B cell (primary cell): ENCODE measurements around the gene SLC39A2. TPM values are rescaled to one million over a fixed set of nuclear protein-coding genes. Genes with fewer than 3 reads are reported as not detected.

Source experiments
- ATAC-seq: fragments of 200-7000 bp; cut with Tn5 transposase; one replicate; pipeline ENCODE4 v1.10.0; 2021; ENCODE audit warnings: low read depth, mild to moderate bottlenecking, moderate number of reproducible peaks, moderate library complexity
- CTCF ChIA-PET: fragments of 350-600 bp; sonication (Branson Sonifier 250); formaldehyde crosslinking; loops from one replicate; lab custom pipeline; 2021; ENCODE audit warnings: antibody characterized with exemption, inconsistent platforms; lab: Charles Lee
- POLR2A ChIA-PET: fragments of 350-600 bp; sonication (Branson Sonifier 250); formaldehyde crosslinking; loops from one replicate; lab custom pipeline; 2021; ENCODE audit warnings: antibody characterized with exemption; lab: Charles Lee
- DNase-seq: peaks from one replicate; pipeline ENCODE4 v3.0.0; 2013
- H2AFZ ChIP-seq: 2 replicates; pipeline ENCODE4 v1.6.1; 2012; ENCODE audit warnings: mild to moderate bottlenecking, low read depth, low read length; ENCODE audit not compliant: insufficient read depth, poor library complexity, severe bottlenecking
- H3K27ac ChIP-seq, 2 donors: 1 replicate in 1 of 2; 2 replicates in 1 of 2; pipeline ENCODE4 v1.5.1; 2012 to 2013; ENCODE audit warnings: low read length in 2 of 2, mild to moderate bottlenecking in 2 of 2, moderate library complexity in 1 of 2
- H3K27me3 ChIP-seq, 4 experiments: fragments of 200-600 bp in 1 of 4; sonication (generic) in 1 of 4; replicated peaks in 1 of 4; 1 replicate in 2 of 4; 2 replicates in 2 of 4; pipeline versions ENCODE4 v1.6.1 to v1.7.0; 2013 to 2016; ENCODE audit warnings: low read length in 3 of 4, mild to moderate bottlenecking in 2 of 4, mixed read lengths in 1 of 4, moderate library complexity in 1 of 4; ENCODE audit not compliant: insufficient read depth in 4 of 4, control insufficient read depth in 3 of 4; ENCODE audit errors: control extremely low read depth in 1 of 4
- H3K36me3 ChIP-seq, 2 experiments: replicated peaks in 1 of 2; 1 replicate in 1 of 2; 2 replicates in 1 of 2; pipeline versions ENCODE4 v1.6.1 to v1.7.1; 2013; ENCODE audit warnings: low read length in 1 of 2; ENCODE audit not compliant: insufficient read depth in 2 of 2, control insufficient read depth in 1 of 2; ENCODE audit errors: control extremely low read depth in 1 of 2, extremely low read depth in 1 of 2
- H3K4me1 ChIP-seq, 2 donors: fragments of 200-600 bp in 1 of 2; sonication (generic) in 1 of 2; 1 replicate in 1 of 2; 2 replicates in 1 of 2; pipeline versions ENCODE4 v1.5.1 to v1.6.1; 2013 to 2017; ENCODE audit warnings: low read length in 2 of 2; ENCODE audit not compliant: control insufficient read depth in 2 of 2, insufficient read depth in 2 of 2
- H3K4me2 ChIP-seq: replicated peaks from 2 replicates; pipeline ENCODE3; 2012; ENCODE audit warnings: mild to moderate bottlenecking, low read depth, low read length; ENCODE audit not compliant: poor library complexity, severe bottlenecking
- H3K4me3 ChIP-seq, 5 experiments: fragments of 200-600 bp in 1 of 5; sonication (generic) in 1 of 5; 1 replicate in 3 of 5; 2 replicates in 2 of 5; pipeline versions ENCODE4 v1.5.1 to v1.7.0; 2011 to 2016; ENCODE audit warnings: low read length in 4 of 5, mild to moderate bottlenecking in 4 of 5, low read depth in 2 of 5, control low read depth in 1 of 5, moderate library complexity in 1 of 5; ENCODE audit not compliant: insufficient read depth in 1 of 5; ENCODE audit errors: control extremely low read depth in 1 of 5, extremely low read depth in 1 of 5
- H3K79me2 ChIP-seq: fragments of 200-600 bp; sonication (generic); one replicate; pipeline ENCODE4 v1.6.0; 2016; ENCODE audit warnings: low read length; ENCODE audit not compliant: control insufficient read depth, insufficient read depth
- H3K9ac ChIP-seq: fragments of 200-600 bp; sonication (generic); 2 replicates; pipeline ENCODE4 v1.6.1; 2017; ENCODE audit warnings: mild to moderate bottlenecking, low read length, moderate library complexity
- H3K9me3 ChIP-seq, 3 donors: one replicate each; pipeline versions ENCODE4 v1.6.1 to v1.7.1; 2013; ENCODE audit warnings: low read length in 2 of 3; ENCODE audit not compliant: control insufficient read depth in 2 of 3, insufficient read depth in 1 of 3; ENCODE audit errors: control extremely low read depth in 1 of 3
- H4K20me1 ChIP-seq: 2 replicates; pipeline ENCODE4 v1.6.0; 2012; ENCODE audit warnings: mild to moderate bottlenecking, low read length; ENCODE audit not compliant: insufficient read depth, control insufficient read depth, poor library complexity, severe bottlenecking
- H3K27ac Mint-ChIP-seq: one replicate; pipeline ENCODE4 v1.8.0; 2021; ENCODE audit warnings: mixed read lengths
- H3K27me3 Mint-ChIP-seq: one replicate; pipeline ENCODE4 v1.8.0; 2021; ENCODE audit warnings: mixed read lengths
- H3K4me1 Mint-ChIP-seq: one replicate; pipeline ENCODE4 v1.8.0; 2021; ENCODE audit warnings: mixed read lengths
- H3K4me3 Mint-ChIP-seq: one replicate; pipeline ENCODE4 v1.8.0; 2021; ENCODE audit warnings: mixed read lengths
- H3K9me3 Mint-ChIP-seq: one replicate; pipeline ENCODE4 v1.8.0; 2022; ENCODE audit warnings: mixed read lengths; ENCODE audit not compliant: insufficient read depth
- EZH2 ChIP-seq: IDR thresholded peaks from 2 replicates; pipeline ENCODE4 v1.6.1; 2012; ENCODE audit warnings: borderline replicate concordance, low read depth, mild to moderate bottlenecking, moderate library complexity, low read length; ENCODE audit not compliant: insufficient read depth, poor library complexity, severe bottlenecking
- WGBS: methylation state at CpG from one replicate; pipeline ENCODE4 v1.1.5; 2013; ENCODE audit warnings: missing lambda C conversion rate; ENCODE audit not compliant: insufficient coverage; 5-methylcytosine and 5-hydroxymethylcytosine counted together
- intact Hi-C: fragments of 100-400 bp; cut with micrococcal nuclease; formaldehyde crosslinking; loops from one replicate; pipeline ENCODE4 v1.10.0; 2022
- polyA plus RNA-seq: library from polyadenylated mRNA; depleted of rRNA; stranded (reverse); fragments of >200 nt; gene quantifications from 2 replicates; pipeline ENCODE4 v1.2.3, GENCODE V29; 2012
- total RNA-seq, 2 donors: library from RNA; stranded (reverse); fragments of 120-200 nt in 1 of 2; gene quantifications; 1 replicate in 1 of 2; 2 replicates in 1 of 2; pipeline versions ENCODE4 v1.2.3 to v1.2.4, GENCODE V29; 2013 to 2022
- TF ChIP-seq, protein P1 (sequence below): fragments of 200-600 bp; IDR thresholded peaks from one replicate; pipeline ENCODE4 v1.8.0; 2022; ENCODE audit warnings: antibody characterized with exemption, mild to moderate bottlenecking

SLC39A2 gene
- total and polyA plus RNA-seq, 2 donors (not counting 1 experiment from before 2014, with no cell fraction given), result 0.07 to 0.25 TPM

DNA sequence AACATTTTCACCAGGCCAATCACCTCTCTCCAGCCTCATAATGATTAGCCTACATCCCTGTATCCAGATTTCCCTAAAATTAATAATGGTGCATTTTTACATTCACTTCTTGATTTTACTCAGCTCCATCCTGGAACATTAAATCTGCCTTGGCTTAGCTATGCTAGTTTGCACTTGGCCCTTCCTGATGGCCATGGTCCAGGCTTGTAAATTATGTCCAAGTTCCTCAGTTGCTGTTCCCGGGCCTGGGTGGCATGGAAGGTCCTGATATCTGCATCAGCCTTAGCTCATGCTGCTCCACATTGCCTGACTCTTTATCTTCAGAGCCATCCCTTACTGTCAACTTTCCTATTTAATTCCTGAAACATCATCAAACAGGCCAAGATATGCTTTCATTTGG, 20.4 kb upstream of the SLC39A2 start:
- no peaks in the 10 kb centered on the region for H3K36me3 ChIP-seq
- no peak overlapping the region for H3K27ac ChIP-seq
- no peak overlapping the region for H3K4me3 Mint-ChIP-seq
- WGBS, result 78% methylated on average over 1 of the region's 1 CpG
- no peak overlapping the region for H3K4me2 ChIP-seq
- H3K79me2 ChIP-seq, result no peaks in the 10 kb centered on the region
- no peaks in the 10 kb centered on the region for H3K9me3 ChIP-seq
- H3K4me1 ChIP-seq, result no peaks in the 10 kb centered on the region
- no peaks in the 10 kb centered on the region for H4K20me1 ChIP-seq
- CTCF ChIA-PET, result interaction anchor here (1.0 kb wide), 1 partner anchor 8 kb away, joined by 5 read pairs; no protein-coding TSS in a partner anchor
- no peak for TF ChIP-seq EZH2
- TF ChIP-seq, protein P1, sequence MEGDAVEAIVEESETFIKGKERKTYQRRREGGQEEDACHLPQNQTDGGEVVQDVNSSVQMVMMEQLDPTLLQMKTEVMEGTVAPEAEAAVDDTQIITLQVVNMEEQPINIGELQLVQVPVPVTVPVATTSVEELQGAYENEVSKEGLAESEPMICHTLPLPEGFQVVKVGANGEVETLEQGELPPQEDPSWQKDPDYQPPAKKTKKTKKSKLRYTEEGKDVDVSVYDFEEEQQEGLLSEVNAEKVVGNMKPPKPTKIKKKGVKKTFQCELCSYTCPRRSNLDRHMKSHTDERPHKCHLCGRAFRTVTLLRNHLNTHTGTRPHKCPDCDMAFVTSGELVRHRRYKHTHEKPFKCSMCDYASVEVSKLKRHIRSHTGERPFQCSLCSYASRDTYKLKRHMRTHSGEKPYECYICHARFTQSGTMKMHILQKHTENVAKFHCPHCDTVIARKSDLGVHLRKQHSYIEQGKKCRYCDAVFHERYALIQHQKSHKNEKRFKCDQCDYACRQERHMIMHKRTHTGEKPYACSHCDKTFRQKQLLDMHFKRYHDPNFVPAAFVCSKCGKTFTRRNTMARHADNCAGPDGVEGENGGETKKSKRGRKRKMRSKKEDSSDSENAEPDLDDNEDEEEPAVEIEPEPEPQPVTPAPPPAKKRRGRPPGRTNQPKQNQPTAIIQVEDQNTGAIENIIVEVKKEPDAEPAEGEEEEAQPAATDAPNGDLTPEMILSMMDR, result no peak
- DNase-seq, result no peak
- peaks cover 0 to 8% (median 3%) of the 10 kb centered on the region in 4 experiments for H3K27me3 ChIP-seq
- no peak for ATAC-seq
- H2AFZ ChIP-seq, result no peak overlapping the region
- no peak overlapping the region for H3K27ac Mint-ChIP-seq
- H3K4me3 ChIP-seq, result no peak overlapping the region
- peaks cover 33% of the 10 kb centered on the region for H3K27me3 Mint-ChIP-seq
- intact Hi-C loops, result no loop called here
- no peaks in the 10 kb centered on the region for H3K4me1 Mint-ChIP-seq
- no peak overlapping the region for H3K9ac ChIP-seq
- POLR2A ChIA-PET, result no interaction called here
- H3K9me3 Mint-ChIP-seq, result no peaks in the 10 kb centered on the region

DNA sequence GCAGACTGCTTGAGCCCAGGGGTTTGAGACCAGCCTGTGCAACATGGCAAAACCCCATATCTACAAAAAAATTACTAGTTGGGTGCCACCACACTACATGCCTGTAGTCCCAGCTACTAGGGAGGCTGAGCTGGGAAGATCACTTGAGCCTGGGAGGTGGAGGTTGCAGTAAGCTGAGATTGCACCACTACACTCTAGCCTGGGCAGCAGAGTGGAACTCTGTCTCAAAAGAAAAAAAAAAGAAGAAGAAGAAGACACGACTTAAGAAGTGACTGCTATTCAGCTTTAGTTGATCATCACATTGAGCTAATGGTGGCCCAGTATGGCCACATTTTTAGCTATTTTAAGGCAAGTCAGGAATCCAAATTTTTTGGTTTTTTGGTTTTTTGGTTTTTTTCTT, 18.2 kb upstream of the SLC39A2 start:
- no peaks in the 10 kb centered on the region for H3K4me1 ChIP-seq
- H3K27ac ChIP-seq, result no peak overlapping the region
- no peak for ATAC-seq
- peaks cover 26% of the 10 kb centered on the region for H3K27me3 Mint-ChIP-seq
- H3K4me2 ChIP-seq, result no peak overlapping the region
- no CpG with 5 or more reads among the region's 1 CpG for WGBS
- CTCF ChIA-PET, result interaction anchor here (0.6 to 6.2 kb wide), 3 partner anchors 9 to 323 kb away, joined by 5 to 51 read pairs (median 7); no protein-coding TSS in a partner anchor
- H3K27me3 ChIP-seq, result peaks cover 0 to 6% (median 3%) of the 10 kb centered on the region in 4 experiments
- H2AFZ ChIP-seq, result no peak overlapping the region
- POLR2A ChIA-PET, result no interaction called here
- intact Hi-C loops, result no loop called here
- no peak overlapping the region for H3K27ac Mint-ChIP-seq
- no peak for DNase-seq
- H3K36me3 ChIP-seq, result no peaks in the 10 kb centered on the region
- no peaks in the 10 kb centered on the region for H4K20me1 ChIP-seq
- no peaks in the 10 kb centered on the region for H3K79me2 ChIP-seq
- H3K9me3 ChIP-seq, result no peaks in the 10 kb centered on the region
- no peak overlapping the region for H3K9ac ChIP-seq
- no peaks in the 10 kb centered on the region for H3K9me3 Mint-ChIP-seq
- H3K4me3 Mint-ChIP-seq, result no peak overlapping the region
- peaks cover 2% of the 10 kb centered on the region for H3K4me1 Mint-ChIP-seq
- no peak for TF ChIP-seq EZH2
- TF ChIP-seq, protein P1, result no peak
- no peak overlapping the region for H3K4me3 ChIP-seq
